Stimulated activated CD4-positive, alpha-beta T cell treated with anti-CD3 and anti-CD28 coated beads, Interleukin-1b, Interleukin-23, amount 100 ng/mL, for 48 hours (primary cell): ENCODE data around the gene FGF12.

ENCODE experiments used
- DNase-seq: peaks from one replicate; pipeline ENCODE4 v3.0.0-alpha.2; 2020

Gene FGF12

DNA sequence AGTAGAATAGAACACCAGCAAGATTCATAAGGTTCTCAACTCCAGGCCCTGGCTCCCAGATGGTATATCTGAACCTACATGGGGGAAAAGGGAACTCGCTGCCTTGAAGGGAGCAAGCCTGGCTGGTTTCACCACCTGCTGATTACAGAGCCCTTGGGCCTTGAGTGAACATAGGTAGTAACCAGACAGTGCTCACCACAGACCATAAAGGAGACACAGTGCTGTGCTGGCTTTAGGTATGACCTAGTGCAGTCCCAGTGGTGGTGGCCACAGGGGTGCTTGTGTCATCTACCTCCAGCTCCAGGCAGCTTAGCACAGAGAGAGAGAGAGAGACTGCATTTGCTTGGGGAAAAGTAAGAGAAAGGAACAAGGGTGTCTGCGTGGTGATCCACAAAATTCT is 409.8 kb downstream of the FGF12 start:
- no peak for DNase-seq

DNA sequence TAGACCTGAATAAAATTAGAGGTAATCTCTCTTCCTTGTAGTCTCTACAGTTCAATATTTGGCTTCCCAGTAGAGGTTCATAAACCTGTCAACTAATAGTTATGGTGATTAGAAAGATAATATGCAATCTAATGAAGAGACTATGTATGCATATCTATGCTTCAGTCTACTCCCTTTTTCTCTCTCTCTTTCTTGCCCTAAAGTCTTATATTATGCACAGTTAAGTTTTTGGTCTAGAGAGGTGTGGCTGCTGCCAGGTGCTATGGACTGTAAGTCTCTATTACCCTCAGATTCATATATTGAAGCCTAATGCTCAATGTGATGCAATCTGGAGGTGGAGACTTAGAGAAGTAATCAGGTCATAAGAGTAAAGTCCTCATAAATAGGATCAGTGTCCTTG is 413.7 kb downstream of the FGF12 start:
- DNase-seq = no peak

DNA sequence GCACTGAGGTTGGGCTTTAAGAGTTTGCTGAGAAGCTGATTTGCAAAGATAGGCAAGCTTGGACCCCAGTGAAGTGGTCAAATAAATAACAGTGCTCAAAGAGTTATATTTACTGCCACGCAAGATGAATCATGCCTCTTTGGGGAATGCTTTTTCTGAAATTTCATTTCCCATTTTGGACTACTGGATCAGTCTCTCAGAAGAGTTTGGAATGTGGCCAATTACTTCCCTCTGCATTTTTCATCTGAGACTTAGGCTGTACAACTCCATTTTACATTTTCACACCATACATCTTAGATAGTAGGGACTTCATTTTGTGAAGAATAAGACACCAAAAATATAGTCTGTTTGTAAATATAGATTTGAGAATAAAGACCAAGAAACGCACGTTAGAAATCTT is 419.7 kb downstream of the FGF12 start:
- no peak for DNase-seq

- DNase-seq = no peak
Observed at GRCh38 chr3:192303235-192303634, 424.1 kb downstream of the FGF12 start.

DNA sequence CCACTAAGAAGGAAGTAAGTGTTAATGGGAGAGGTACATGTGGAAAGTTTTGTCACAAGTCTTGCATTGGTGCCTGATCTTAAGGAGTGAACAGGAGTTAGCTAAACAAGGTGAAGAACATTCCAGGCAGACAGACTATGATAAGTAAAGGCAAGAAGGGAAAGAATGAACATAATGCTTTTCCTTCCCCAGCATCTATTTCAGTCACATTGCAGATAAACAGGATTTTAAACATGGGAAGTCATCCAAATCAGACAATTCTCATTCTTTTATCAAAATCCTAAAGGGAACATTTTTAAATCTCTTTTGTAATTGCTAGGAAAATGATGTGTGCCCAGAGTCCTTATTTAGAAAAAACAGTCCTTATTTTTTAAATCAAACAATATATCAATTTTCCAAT is 424.6 kb downstream of the FGF12 start:
- no peak for DNase-seq

- DNase-seq = no peak
Observed at GRCh38 chr3:192299921-192300320, 427.4 kb downstream of the FGF12 start.

DNA sequence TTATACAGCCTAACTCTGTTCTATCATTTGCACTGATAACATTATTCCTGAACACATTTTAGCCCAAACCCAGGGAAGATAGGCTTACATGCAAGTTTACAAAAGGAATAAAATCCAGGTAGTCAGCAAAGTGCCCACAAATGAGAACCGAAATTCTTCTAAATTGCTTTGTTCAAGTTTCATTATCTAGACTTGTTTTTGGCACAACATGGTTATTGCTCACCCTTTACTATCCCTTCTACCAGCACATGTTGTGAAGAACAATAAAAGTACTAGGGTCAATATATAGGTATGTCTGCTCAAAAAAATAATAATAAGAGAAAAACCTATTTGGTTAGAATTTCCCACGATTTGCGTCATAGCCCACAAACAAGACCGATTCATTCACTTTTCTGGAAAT is 430.5 kb downstream of the FGF12 start:
- no peak for DNase-seq

DNA sequence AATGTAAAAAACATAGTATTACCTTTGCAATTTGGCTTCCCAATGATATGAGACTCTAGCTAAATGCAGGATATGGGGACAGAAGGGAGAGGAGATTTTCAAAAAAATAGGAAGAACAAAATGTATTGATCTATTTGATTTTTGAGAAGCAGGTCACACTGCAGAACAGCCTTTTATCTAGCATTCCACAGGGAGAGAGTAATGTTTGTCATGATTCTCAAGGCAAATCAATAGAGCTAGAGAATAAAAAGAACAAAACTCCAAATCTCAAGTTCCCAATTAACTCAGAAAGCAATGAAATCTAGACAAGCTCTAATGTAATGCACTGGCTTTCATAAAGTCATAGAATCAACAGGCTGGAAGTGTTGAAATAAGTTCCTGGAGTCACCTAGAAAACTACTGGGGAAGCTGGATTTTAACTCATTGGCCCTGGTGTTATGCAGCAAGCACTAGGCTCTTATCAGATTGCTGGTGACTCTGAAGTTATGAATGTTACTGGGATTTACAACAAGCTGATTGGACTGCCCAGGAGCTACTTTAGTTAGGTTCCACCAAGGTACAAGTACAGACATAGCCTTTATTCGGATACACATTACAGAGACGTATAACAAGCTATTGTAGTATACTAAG is 442.8 kb downstream of the FGF12 start:
- no peak for DNase-seq

- no peak for DNase-seq
Observed at GRCh38 chr3:192281207-192281880, 446.0 kb downstream of the FGF12 start.

- DNase-seq = no peak
Observed at GRCh38 chr3:192279664-192280063, 447.7 kb downstream of the FGF12 start.

DNA sequence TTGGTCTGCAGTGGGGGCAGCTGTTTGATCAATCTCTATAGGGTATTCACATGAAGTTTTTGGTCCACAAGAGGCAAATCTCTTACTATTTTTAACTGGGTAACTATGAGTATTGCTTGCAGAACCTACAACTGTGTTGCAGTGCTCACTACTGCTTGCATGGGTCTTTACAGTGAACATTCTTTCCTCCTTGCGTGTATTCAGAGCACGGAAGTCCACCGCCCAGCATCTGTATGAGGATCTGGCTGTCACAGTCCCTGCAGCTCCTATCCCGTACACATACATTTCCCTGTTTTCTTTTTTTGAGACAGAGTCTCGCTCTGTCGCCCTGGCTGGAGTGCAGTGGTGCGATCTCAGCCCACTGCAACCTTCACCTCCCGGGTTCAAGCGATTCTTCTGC is 449.9 kb downstream of the FGF12 start:
- DNase-seq = no peak

GRCh38 chr3:192275741-192276355 is 451.5 kb downstream of the FGF12 start:
- no peak for DNase-seq

- no peak for DNase-seq
Observed at GRCh38 chr3:192273697-192274010, 453.7 kb downstream of the FGF12 start.

- DNase-seq = no peak
Observed at GRCh38 chr3:192273001-192273696, 454.2 kb downstream of the FGF12 start.

DNA sequence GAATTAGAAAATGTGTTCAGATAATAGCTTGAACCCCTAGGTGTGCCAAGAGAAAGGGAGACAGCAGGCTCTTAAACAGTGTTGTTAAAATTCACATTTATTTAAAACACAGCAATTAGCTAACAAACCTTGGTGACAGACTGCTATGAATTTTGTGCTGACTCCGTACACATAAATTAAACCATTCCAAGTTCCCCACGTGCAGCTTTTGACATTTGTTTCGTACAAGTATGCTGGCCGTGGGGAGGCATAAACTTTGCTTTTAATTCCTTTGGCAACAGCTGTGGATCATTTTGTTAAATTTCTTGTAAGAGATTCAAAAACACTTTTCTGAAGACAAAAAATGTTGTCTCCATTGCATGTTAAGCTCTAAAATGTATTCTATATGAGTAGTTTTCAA is 465.3 kb downstream of the FGF12 start:
- DNase-seq = no peak

- no peak for DNase-seq
Observed at GRCh38 chr3:192261135-192261534, 466.2 kb downstream of the FGF12 start.

- no peak for DNase-seq
Observed at GRCh38 chr3:192260116-192261010, 467.0 kb downstream of the FGF12 start.

DNA sequence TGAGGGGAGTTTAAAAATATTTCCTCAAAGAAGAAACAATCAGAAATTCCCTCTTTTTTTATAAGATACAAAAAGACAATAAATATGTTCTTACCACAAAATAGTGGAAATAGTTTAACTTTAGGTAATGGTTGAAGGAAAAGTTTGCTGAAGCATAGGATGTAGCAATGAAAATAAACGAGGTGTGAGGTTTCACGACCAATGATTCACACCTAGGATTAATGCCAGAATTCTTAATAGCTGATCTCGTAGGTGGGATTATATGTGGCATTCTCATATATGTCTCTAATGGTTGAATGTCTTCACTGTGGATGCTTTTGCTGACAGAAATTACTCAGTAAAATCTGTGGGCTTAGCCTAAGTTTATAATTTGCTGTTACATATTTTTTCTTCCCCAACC is 467.7 kb downstream of the FGF12 start:
- DNase-seq = no peak

GRCh38 chr3:192258721-192259120 is 468.6 kb downstream of the FGF12 start:
- DNase-seq = no peak

- DNase-seq = no peak
Observed at GRCh38 chr3:192255839-192256238, 471.5 kb downstream of the FGF12 start.

DNA sequence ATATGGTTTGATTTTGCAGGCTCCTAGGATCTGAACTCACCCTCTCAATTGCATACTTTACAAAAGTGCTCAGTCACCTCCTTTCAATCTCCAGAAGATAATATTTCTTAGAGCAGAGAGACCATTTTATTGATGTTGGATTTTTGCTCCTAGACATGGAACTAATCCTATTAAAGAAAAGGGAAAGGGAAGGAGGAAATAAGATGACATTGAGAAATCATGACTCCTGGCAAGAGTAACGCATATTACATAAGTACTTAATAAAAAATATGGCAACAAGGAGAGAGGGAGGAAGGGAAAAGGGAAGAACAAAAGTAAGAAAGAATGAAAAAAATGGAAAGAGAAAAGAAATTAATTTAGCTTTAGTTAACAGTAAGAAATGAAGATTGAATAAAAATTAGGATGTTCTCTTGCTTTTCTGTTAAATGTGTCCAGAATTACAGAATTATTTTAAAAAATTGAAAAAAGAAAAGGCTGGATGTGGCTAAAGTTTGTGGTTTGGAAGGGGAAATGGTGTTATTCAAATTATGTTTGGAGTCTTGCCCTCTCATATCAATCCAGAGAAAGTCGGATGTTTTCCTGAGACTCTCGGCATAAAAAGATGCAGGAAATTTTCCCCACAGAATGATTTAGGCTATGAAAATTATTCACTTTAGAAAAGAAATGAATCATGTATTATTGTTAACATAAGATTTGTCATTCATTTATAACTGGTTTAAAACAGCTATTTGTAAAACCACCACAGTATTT is 474.0 kb downstream of the FGF12 start:
- no peak for DNase-seq

GRCh38 chr3:192249516-192249915 is 477.8 kb downstream of the FGF12 start:
- no peak for DNase-seq
